ENCODE data around the gene ADGRG6. TPM values are rescaled to one million over a fixed set of nuclear protein-coding genes. Genes with fewer than 3 reads are reported as not detected.
A peak's percentile ranks its signal among the peaks of the same experiment; 100 is the strongest.

ADGRG6 gene
- total RNA-seq, 6 donors from 2014 or later, result 19.9 to 44.1 (median 29.8) TPM

DNA sequence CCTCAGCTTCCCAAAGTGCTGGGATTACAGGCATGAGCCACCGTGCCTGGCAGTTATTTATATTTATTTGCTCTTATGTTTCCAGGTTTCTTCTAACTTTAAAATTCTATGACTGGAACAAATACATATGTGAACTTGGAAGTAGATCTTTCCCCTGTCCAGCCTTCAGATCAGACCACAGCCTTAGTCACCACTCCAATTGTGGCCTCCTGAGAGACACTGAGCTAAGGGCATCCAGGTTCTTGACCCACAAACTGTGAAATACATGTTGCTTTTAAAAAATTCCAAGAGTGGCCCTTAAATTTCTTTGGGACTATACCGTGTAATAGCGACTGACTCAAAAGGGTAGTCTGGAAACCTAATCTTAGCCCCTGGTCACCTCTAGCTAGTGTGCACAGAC is 1.5 kb upstream of the ADGRG6 start:
- no peak for ATAC-seq (ENCODE audit: low FRiP score in 2 of 2)
- H3K9me3 ChIP-seq, result no peaks in the 10 kb centered on the region
- peaks cover 0 to 22% (median 8%) of the 10 kb centered on the region in 4 donors for H3K4me1 ChIP-seq
- TF ChIP-seq POLR2A (IDR thresholded peaks at IDR 0.05) (no peak), EP300 (IDR thresholded peaks at IDR 0.05) (no peak), POLR2AphosphoS5 (IDR thresholded peaks at IDR 0.05) (no peak)
- TF ChIP-seq, protein P1, sequence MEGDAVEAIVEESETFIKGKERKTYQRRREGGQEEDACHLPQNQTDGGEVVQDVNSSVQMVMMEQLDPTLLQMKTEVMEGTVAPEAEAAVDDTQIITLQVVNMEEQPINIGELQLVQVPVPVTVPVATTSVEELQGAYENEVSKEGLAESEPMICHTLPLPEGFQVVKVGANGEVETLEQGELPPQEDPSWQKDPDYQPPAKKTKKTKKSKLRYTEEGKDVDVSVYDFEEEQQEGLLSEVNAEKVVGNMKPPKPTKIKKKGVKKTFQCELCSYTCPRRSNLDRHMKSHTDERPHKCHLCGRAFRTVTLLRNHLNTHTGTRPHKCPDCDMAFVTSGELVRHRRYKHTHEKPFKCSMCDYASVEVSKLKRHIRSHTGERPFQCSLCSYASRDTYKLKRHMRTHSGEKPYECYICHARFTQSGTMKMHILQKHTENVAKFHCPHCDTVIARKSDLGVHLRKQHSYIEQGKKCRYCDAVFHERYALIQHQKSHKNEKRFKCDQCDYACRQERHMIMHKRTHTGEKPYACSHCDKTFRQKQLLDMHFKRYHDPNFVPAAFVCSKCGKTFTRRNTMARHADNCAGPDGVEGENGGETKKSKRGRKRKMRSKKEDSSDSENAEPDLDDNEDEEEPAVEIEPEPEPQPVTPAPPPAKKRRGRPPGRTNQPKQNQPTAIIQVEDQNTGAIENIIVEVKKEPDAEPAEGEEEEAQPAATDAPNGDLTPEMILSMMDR (IDR thresholded peaks at IDR 0.05), result no peak
- no peaks in the 10 kb centered on the region for H3K27me3 ChIP-seq
- H3K4me3 ChIP-seq, result peak overlapping the region in 1 of 4 donors; percentile 76
- no peak overlapping the region for H3K27ac ChIP-seq
- H3K36me3 ChIP-seq, result no peaks in the 10 kb centered on the region
- WGBS, 2 donors, result 92 to 98% methylated on average over 3 of the region's 3 CpGs
- DNase-seq, result no peak

DNA sequence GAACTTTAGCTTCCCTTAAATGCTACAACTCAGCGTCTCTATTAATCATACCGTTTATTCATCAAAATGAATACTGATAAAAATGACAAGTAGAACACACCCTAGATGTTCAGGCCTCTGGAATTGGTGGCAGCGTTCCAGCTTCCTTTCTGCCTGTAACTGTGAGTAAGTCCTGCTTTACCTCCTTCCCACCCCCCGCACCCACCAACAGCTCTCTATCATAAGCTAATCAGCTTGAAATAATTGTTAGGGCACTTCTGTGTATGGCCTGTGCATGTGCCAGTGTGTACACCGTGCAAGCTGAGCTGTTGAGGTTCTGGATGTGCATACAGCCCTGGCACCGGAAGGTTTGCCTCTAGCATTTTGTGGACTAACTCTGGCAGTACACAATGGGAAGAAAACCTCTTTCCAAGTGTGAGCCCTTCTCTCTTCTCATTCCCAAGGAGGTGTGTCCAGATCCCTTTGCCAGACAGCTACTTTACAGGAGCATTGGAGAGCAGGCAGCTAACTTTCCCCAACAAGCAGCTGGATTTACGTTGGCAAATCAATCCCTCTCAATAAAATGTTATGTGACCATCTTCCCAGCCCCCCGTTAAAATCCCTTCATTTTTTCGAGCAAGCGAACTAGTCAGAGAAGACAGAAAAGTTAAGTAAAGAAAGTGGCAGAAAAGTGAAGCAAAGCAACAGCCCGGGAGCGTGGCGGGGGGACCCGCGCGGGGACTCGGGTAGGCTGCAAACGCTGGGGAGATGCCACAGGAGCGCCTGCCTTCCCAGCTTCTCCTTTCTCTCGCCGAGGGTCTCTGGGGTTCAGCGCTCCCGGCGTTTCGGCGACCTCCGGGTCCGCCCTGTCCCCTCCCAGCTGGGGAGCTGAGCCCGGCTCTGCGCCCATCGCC is 803 bp upstream of the ADGRG6 start:
- Histone ChIP-seq H3K27ac (peak overlapping the region; percentile 67 to 83 (median 78)), H3K4me1 (peaks cover 0 to 26% (median 8%) of the 10 kb centered on the region in 4 donors), H3K9me3 (no peaks in the 10 kb centered on the region), H3K27me3 (no peaks in the 10 kb centered on the region), H3K36me3 (no peaks in the 10 kb centered on the region), H3K4me3 (peak overlapping the region; percentile 56 to 76 (median 62))
- 6 to 12% methylated on average over 21 to 30 of the region's 31 CpGs for WGBS, 2 donors
- peak in 1 of 2 donors; percentile 60 for DNase-seq
- TF ChIP-seq POLR2AphosphoS5 (IDR thresholded peaks at IDR 0.05) (no peak), EP300 (IDR thresholded peaks at IDR 0.05) (no peak)
- TF ChIP-seq, protein P1 (IDR thresholded peaks at IDR 0.05), result no peak
- peak; percentile 20 to 55 for ATAC-seq (ENCODE audit: low FRiP score in 2 of 2)

DNA sequence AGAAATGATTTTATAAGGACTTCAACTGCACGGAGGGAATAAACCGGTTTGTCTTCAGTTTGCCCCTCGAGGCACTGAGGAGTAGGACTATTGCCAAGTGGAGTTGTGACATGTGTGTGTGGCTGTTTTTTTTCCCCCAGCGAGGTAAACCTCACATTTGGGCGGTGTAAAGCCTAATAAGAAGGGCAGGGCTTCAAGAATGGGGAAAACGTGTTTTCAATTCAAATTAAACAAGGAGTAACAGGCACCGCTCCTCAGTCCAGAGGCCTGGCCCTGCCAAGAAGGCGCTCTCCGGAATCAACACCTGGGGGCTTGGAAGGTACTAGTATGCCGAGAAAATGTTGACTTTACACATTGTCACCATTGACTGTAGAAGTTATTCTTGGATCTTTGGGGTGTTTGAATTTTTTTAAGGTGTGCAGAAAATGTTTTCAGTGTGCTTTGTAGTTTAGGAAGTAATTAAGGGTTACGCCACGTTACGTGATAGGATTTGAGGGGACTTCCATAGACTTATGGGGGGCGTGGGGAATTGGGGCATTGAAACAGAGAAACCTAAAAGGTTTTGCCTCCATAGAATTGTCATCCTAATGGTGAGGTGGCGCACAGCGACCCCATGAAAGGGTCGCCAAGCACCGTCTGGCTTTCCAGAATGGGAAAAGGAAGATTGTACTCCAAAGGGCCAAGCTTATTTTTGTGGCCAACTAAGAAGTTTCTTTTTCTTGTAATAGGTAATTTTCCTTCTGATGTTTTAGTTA is 791 bp downstream of the ADGRG6 start:
- no peaks in the 10 kb centered on the region for H3K27me3 ChIP-seq
- DNase-seq (peak in 1 of 2 donors; percentile 21), ATAC-seq (ENCODE audit: low FRiP score in 2 of 2) (peak; percentile 17 to 58)
- H3K4me1 ChIP-seq, result peaks cover 0 to 36% (median 13%) of the 10 kb centered on the region in 4 donors
- peak overlapping the region; percentile 13 to 76 (median 60) for H3K4me3 ChIP-seq
- peak overlapping the region; percentile 17 to 83 (median 78) for H3K27ac ChIP-seq
- 44 to 54% methylated on average over 18 of the region's 18 CpGs for WGBS, 2 donors
- H3K9me3 ChIP-seq, result no peaks in the 10 kb centered on the region
- H3K36me3 ChIP-seq, result no peaks in the 10 kb centered on the region
- TF ChIP-seq, protein P1 (IDR thresholded peaks at IDR 0.05), result no peak
- TF ChIP-seq EP300 (IDR thresholded peaks at IDR 0.05) (no peak), POLR2A (IDR thresholded peaks at IDR 0.05) (no peak), POLR2AphosphoS5 (IDR thresholded peaks at IDR 0.05) (no peak)

DNA sequence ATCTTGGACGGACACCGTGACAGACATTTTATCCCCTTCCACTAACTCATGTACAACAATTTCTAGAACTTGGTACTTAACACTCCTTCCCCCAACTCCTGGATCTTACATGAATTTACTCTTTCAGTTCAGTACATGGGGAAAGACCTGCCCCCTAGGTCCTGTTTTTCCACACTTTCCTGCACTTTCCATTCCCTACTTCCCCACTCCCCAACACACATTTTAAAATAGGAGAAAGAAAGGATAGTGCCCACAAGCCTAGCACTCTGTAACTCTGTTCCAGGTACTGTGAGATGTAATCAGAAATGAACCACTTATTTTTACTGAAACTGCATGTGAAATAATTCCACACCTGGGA is 1.3 kb downstream of the ADGRG6 start:
- ATAC-seq (ENCODE audit: low FRiP score in 2 of 2) (no peak), DNase-seq (no peak)
- no peaks in the 10 kb centered on the region for H3K36me3 ChIP-seq
- 66 to 75% methylated on average over 2 of the region's 2 CpGs for WGBS, 2 donors
- H3K9me3 ChIP-seq, result no peaks in the 10 kb centered on the region
- peak overlapping the region in 2 of 4 donors; percentile 37 to 44 for H3K27ac ChIP-seq
- H3K4me1 ChIP-seq, result peaks cover 2 to 36% (median 18%) of the 10 kb centered on the region in 4 donors
- TF ChIP-seq POLR2A (IDR thresholded peaks at IDR 0.05) (no peak), POLR2AphosphoS5 (IDR thresholded peaks at IDR 0.05) (no peak), EP300 (IDR thresholded peaks at IDR 0.05) (no peak)
- TF ChIP-seq, protein P1 (IDR thresholded peaks at IDR 0.05), result no peak
- H3K4me3 ChIP-seq, result peak overlapping the region in 3 of 4 donors; percentile 56 to 76 (median 65)
- no peaks in the 10 kb centered on the region for H3K27me3 ChIP-seq

Data from upper lobe of left lung (tissue), 6 donors.